Liver (tissue), 3 donors: ENCODE results near the gene FAM89B.

Source experiments
- FOXA1 ChIP-seq: IDR thresholded peaks from 2 replicates; pipeline ENCODE4 v1.6.1; 2016; ENCODE audit warnings: antibody characterized with exemption
- GABPA ChIP-seq, 2 donors: IDR thresholded peaks in 1 of 2; conservative IDR thresholded peaks in 1 of 2; 2 replicates each; pipeline ENCODE4 v1.6.1; 2016; ENCODE audit warnings: antibody characterized with exemption in 2 of 2, mild to moderate bottlenecking in 1 of 2, moderate library complexity in 1 of 2
- HNF4G ChIP-seq: IDR thresholded peaks from 2 replicates; pipeline ENCODE4 v1.6.1; 2016; ENCODE audit warnings: antibody characterized with exemption
- YY1 ChIP-seq: IDR thresholded peaks from 2 replicates; pipeline ENCODE4 v1.6.1; 2016; ENCODE audit warnings: antibody characterized with exemption, mild to moderate bottlenecking
- TF ChIP-seq, protein P1 (sequence below): fragments of 150-350 bp; IDR thresholded peaks from 2 replicates; pipeline ENCODE4 v1.5.1; 2017; ENCODE audit warnings: improper control_type of control experiment, low read depth, low read length; ENCODE audit not compliant: missing input control
- TF ChIP-seq, protein P2 (sequence below): IDR thresholded peaks from 2 replicates; pipeline ENCODE4 v1.6.1; 2016; ENCODE audit warnings: antibody characterized with exemption
- TF ChIP-seq, protein P3 (sequence below): IDR thresholded peaks from 2 replicates; pipeline ENCODE4 v1.6.1; 2016; ENCODE audit warnings: antibody characterized with exemption
- TF ChIP-seq, protein P4 (sequence below): IDR thresholded peaks from 2 replicates; pipeline ENCODE4 v1.6.1; 2016; ENCODE audit warnings: antibody characterized with exemption, mild to moderate bottlenecking
- donor health status: healthy.
- donor health status: healthy.

DNA sequence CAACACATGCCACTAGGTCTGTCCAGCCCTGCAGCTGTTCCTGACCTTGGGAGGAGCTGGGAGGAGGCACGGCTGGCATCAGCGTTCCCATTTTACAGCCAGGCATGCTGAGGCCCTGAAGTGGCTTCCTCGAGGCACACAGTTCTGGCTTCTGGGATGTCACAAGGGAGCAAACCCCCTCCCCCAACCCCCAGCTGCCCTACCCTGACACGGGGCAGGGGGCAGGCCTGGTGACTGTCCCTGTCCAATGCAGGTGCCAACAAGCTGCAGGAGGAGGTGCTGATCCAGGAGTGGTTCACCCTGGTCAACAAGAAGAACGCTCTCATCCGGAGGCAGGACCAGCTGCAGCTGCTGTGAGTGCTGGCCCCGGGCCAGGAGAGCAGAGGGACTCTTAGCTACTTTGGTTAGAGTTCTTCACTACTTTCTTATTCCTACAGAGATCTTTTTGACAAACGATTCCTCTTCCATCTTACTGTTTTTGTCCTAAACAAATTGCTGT, 18.0 kb downstream of the FAM89B start:
- TF ChIP-seq GABPA (IDR thresholded peaks at IDR 0.05 in 1 of 2, conservative IDR thresholded peaks at IDR 0.05 in 1 of 2) (no peak), YY1 (no peak), FOXA1 (no peak), HNF4G (no peak)
- TF ChIP-seq, protein P1, sequence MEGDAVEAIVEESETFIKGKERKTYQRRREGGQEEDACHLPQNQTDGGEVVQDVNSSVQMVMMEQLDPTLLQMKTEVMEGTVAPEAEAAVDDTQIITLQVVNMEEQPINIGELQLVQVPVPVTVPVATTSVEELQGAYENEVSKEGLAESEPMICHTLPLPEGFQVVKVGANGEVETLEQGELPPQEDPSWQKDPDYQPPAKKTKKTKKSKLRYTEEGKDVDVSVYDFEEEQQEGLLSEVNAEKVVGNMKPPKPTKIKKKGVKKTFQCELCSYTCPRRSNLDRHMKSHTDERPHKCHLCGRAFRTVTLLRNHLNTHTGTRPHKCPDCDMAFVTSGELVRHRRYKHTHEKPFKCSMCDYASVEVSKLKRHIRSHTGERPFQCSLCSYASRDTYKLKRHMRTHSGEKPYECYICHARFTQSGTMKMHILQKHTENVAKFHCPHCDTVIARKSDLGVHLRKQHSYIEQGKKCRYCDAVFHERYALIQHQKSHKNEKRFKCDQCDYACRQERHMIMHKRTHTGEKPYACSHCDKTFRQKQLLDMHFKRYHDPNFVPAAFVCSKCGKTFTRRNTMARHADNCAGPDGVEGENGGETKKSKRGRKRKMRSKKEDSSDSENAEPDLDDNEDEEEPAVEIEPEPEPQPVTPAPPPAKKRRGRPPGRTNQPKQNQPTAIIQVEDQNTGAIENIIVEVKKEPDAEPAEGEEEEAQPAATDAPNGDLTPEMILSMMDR = no peak
- TF ChIP-seq, protein P2, sequence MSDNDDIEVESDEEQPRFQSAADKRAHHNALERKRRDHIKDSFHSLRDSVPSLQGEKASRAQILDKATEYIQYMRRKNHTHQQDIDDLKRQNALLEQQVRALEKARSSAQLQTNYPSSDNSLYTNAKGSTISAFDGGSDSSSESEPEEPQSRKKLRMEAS = no peak
- TF ChIP-seq, protein P3, sequence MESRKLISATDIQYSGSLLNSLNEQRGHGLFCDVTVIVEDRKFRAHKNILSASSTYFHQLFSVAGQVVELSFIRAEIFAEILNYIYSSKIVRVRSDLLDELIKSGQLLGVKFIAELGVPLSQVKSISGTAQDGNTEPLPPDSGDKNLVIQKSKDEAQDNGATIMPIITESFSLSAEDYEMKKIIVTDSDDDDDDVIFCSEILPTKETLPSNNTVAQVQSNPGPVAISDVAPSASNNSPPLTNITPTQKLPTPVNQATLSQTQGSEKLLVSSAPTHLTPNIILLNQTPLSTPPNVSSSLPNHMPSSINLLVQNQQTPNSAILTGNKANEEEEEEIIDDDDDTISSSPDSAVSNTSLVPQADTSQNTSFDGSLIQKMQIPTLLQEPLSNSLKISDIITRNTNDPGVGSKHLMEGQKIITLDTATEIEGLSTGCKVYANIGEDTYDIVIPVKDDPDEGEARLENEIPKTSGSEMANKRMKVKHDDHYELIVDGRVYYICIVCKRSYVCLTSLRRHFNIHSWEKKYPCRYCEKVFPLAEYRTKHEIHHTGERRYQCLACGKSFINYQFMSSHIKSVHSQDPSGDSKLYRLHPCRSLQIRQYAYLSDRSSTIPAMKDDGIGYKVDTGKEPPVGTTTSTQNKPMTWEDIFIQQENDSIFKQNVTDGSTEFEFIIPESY = no peak
- TF ChIP-seq, protein P4, sequence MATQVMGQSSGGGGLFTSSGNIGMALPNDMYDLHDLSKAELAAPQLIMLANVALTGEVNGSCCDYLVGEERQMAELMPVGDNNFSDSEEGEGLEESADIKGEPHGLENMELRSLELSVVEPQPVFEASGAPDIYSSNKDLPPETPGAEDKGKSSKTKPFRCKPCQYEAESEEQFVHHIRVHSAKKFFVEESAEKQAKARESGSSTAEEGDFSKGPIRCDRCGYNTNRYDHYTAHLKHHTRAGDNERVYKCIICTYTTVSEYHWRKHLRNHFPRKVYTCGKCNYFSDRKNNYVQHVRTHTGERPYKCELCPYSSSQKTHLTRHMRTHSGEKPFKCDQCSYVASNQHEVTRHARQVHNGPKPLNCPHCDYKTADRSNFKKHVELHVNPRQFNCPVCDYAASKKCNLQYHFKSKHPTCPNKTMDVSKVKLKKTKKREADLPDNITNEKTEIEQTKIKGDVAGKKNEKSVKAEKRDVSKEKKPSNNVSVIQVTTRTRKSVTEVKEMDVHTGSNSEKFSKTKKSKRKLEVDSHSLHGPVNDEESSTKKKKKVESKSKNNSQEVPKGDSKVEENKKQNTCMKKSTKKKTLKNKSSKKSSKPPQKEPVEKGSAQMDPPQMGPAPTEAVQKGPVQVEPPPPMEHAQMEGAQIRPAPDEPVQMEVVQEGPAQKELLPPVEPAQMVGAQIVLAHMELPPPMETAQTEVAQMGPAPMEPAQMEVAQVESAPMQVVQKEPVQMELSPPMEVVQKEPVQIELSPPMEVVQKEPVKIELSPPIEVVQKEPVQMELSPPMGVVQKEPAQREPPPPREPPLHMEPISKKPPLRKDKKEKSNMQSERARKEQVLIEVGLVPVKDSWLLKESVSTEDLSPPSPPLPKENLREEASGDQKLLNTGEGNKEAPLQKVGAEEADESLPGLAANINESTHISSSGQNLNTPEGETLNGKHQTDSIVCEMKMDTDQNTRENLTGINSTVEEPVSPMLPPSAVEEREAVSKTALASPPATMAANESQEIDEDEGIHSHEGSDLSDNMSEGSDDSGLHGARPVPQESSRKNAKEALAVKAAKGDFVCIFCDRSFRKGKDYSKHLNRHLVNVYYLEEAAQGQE = no peak
